GM18909 (cell line): Measurements from ENCODE around the gene HTR3B.
"Not testable (repeated sequence)": the region's sequence is repeated elsewhere in the genome, so short reads cannot be mapped to it uniquely, and the experiment has no call there.

Experiments used
- ATAC-seq: cut with Tn5 transposase; IDR thresholded peaks from one replicate; pipeline ENCODE4 v1.9.1; 2021; ENCODE audit warnings: mild to moderate bottlenecking; ENCODE audit not compliant: unreplicated experiment, poor library complexity

Gene HTR3B

GRCh38 chr11:113935858-113936257 lies 31.3 kb downstream of the HTR3B start:
- no peak for ATAC-seq

GRCh38 chr11:113937918-113938317 lies 33.3 kb downstream of the HTR3B start:
- no peak for ATAC-seq

- ATAC-seq = no peak
Observed at GRCh38 chr11:113942256-113942655, 37.7 kb downstream of the HTR3B start.

- not testable (repeated sequence) for ATAC-seq
Observed at GRCh38 chr11:113946162-113946561, 41.6 kb downstream of the HTR3B start.

GRCh38 chr11:113947994-113948393 lies 43.4 kb downstream of the HTR3B start:
- ATAC-seq = no peak

- no peak for ATAC-seq
Observed at GRCh38 chr11:113949891-113950290, 45.3 kb downstream of the HTR3B start.

GRCh38 chr11:113951537-113951936 lies 46.9 kb downstream of the HTR3B start:
- ATAC-seq = no peak

- ATAC-seq = no peak
Observed at GRCh38 chr11:113952070-113952469, 47.5 kb downstream of the HTR3B start.

GRCh38 chr11:113952588-113952987 lies 48.0 kb downstream of the HTR3B start:
- ATAC-seq = no peak

GRCh38 chr11:113954235-113954634 lies 49.6 kb downstream of the HTR3B start:
- ATAC-seq = no peak

GRCh38 chr11:113956986-113957385 lies 52.4 kb downstream of the HTR3B start:
- ATAC-seq = no peak

- no peak for ATAC-seq
Observed at GRCh38 chr11:113960702-113961330, 56.2 kb downstream of the HTR3B start.

- ATAC-seq = no peak
Observed at GRCh38 chr11:113967361-113967760, 62.8 kb downstream of the HTR3B start.

- no peak for ATAC-seq
Observed at GRCh38 chr11:113971506-113972195, 67.1 kb downstream of the HTR3B start.

- ATAC-seq = no peak
Observed at GRCh38 chr11:113974741-113975470, 70.3 kb downstream of the HTR3B start, which contains the start of gene HTR3A. Gene HTR3A, plus strand, starts transcription at chr11:113975108. Its CDS starts 218 bp downstream, at chr11:113975326.

- no peak for ATAC-seq
Observed at GRCh38 chr11:113977071-113977490, 72.5 kb downstream of the HTR3B start.

GRCh38 chr11:113977701-113978100 lies 73.1 kb downstream of the HTR3B start:
- ATAC-seq = peak; percentile 45

- ATAC-seq = no peak
Observed at GRCh38 chr11:113979431-113979830, 74.8 kb downstream of the HTR3B start.

GRCh38 chr11:113980785-113981184 lies 76.2 kb downstream of the HTR3B start:
- ATAC-seq = no peak

GRCh38 chr11:113982306-113982705 lies 77.7 kb downstream of the HTR3B start:
- no peak for ATAC-seq

GRCh38 chr11:113984781-113985180 lies 80.2 kb downstream of the HTR3B start:
- no peak for ATAC-seq
